K562 (cell line): ENCODE data around the gene UBA7. TPM values are rescaled to one million over a fixed set of nuclear protein-coding genes. Genes with fewer than 3 reads are reported as not detected.
A peak's percentile ranks its signal among the peaks of the same experiment; 100 is the strongest.

ENCODE experiments used
- ATAC-seq: fragments of 200-7000 bp; cut with Tn5 transposase; 3 replicates; pipeline ENCODE4 v1.9.1; 2020; ENCODE audit warnings: moderate library complexity
- BruUV-seq: library from RNA; stranded (reverse); fragments of 400-500 nt; replicated peaks from 2 replicates; lab custom pipeline; 2021; lab: Mats Ljungman, UMichigan
- CTCF ChIA-PET: fragments of 300-600 bp; formaldehyde crosslinking; extraction: SDS; loops from one replicate; lab custom pipeline; 2021; ENCODE audit warnings: low intra/inter-chr PET ratio; lab: Yijun Ruan, JAX
- POLR2A ChIA-PET: fragments of 300-600, 350-650 bp; sonication (Branson Sonifier 250); formaldehyde crosslinking; extraction: SDS; loops from one replicate; lab custom pipeline; 2021; ENCODE audit warnings: antibody characterized with exemption, inconsistent platforms; lab: Yijun Ruan, JAX
- DNase-seq, 4 experiments: peaks; one replicate each; pipeline versions ENCODE4 v3.0.0 to v3.0.0-alpha.2; 2011 to 2018; ENCODE audit warnings: low spot score in 3 of 4, mixed read lengths in 3 of 4; ENCODE audit errors: extremely low read depth in 1 of 4
- FAIRE-seq: peaks from 2 replicates; lab custom pipeline; 2011; peaks lifted over from hg19 to GRCh38; lab: Jason Lieb, UNC
- H2AFZ ChIP-seq: 2 replicates; pipeline ENCODE4 v1.6.0; 2011; ENCODE audit warnings: low read depth, low read length, control low read depth, inconsistent platforms
- H3K27ac ChIP-seq: fragments of 200-600 bp; 3 replicates; pipeline ENCODE4 v1.8.0; 2011; ENCODE audit warnings: low read depth, mild to moderate bottlenecking, control low read depth, inconsistent platforms, low read length, moderate library complexity, mixed read lengths; ENCODE audit errors: extremely low read depth
- H3K27me3 ChIP-seq, 2 experiments: fragments of 300-600 bp in 1 of 2; 2 replicates in 1 of 2; 3 replicates in 1 of 2; pipeline versions ENCODE4 v1.6.0 to v1.8.0; 2011; ENCODE audit warnings: inconsistent platforms in 2 of 2, low read length in 2 of 2, mild to moderate bottlenecking in 1 of 2, mixed read lengths in 1 of 2, moderate library complexity in 1 of 2; ENCODE audit not compliant: control insufficient read depth in 2 of 2, insufficient read depth in 2 of 2
- H3K36me3 ChIP-seq: fragments of 300-600 bp; 3 replicates; pipeline ENCODE4 v1.8.0; 2011; ENCODE audit warnings: mild to moderate bottlenecking, low read length, inconsistent platforms; ENCODE audit not compliant: control insufficient read depth, insufficient read depth
- H3K4me1 ChIP-seq, 2 experiments: fragments of 200-600 bp in 1 of 2; replicated peaks in 1 of 2; 2 replicates in 1 of 2; 3 replicates in 1 of 2; pipeline versions ENCODE4 v1.5.1 to v1.8.0; 2011; ENCODE audit warnings: inconsistent platforms in 2 of 2, low read length in 2 of 2, mild to moderate bottlenecking in 1 of 2, mixed read lengths in 1 of 2, moderate library complexity in 1 of 2; ENCODE audit not compliant: control insufficient read depth in 2 of 2, insufficient read depth in 2 of 2
- H3K4me2 ChIP-seq: 2 replicates; pipeline ENCODE4 v1.6.1; 2011; ENCODE audit warnings: low read length, control low read depth, inconsistent platforms, mixed read lengths; ENCODE audit not compliant: insufficient read depth
- H3K4me3 ChIP-seq: fragments of 200-600 bp; sonication (generic), shearing (Covaris generic); 2 replicates; pipeline ENCODE4 v1.5.1; 2016; ENCODE audit warnings: control low read depth, inconsistent platforms
- H3K79me2 ChIP-seq: fragments of 200-600 bp; 3 replicates; pipeline ENCODE4 v1.8.0; 2011; ENCODE audit warnings: low read length, inconsistent platforms; ENCODE audit not compliant: control insufficient read depth, insufficient read depth
- H3K9ac ChIP-seq, 2 experiments: 2 replicates each; pipeline versions ENCODE4 v1.6.0 to v1.6.1; 2011; ENCODE audit warnings: low read depth in 2 of 2, low read length in 2 of 2, control low read depth in 1 of 2, inconsistent platforms in 1 of 2, mild to moderate bottlenecking in 1 of 2, mixed read lengths in 1 of 2; ENCODE audit not compliant: insufficient read depth in 1 of 2
- H3K9me1 ChIP-seq: one replicate; pipeline ENCODE4 v1.6.0; 2011; ENCODE audit warnings: inconsistent platforms, mild to moderate bottlenecking, low read length, moderate library complexity; ENCODE audit not compliant: control insufficient read depth, insufficient read depth
- H3K9me3 ChIP-seq: replicated peaks from 2 replicates; pipeline ENCODE4 v1.5.1; 2011; ENCODE audit warnings: low read depth, low read length, inconsistent platforms; ENCODE audit not compliant: control insufficient read depth, insufficient read depth
- H4K20me1 ChIP-seq: replicated peaks from 2 replicates; pipeline ENCODE4 v1.6.1; 2011; ENCODE audit warnings: low read length, inconsistent platforms, mixed read lengths; ENCODE audit not compliant: control insufficient read depth, insufficient read depth
- BRF2 ChIP-seq: IDR thresholded peaks from 3 replicates; pipeline ENCODE4 v1.6.1; 2011; ENCODE audit warnings: borderline replicate concordance, mild to moderate bottlenecking; ENCODE audit not compliant: insufficient read length, insufficient read depth
- DMBX1 ChIP-seq: fragments of 250-450 bp; sonication (Bioruptor Pico); IDR thresholded peaks from 2 replicates; pipeline ENCODE4 v1.8.0; 2022; ENCODE audit warnings: inconsistent platforms, mild to moderate bottlenecking, moderate library complexity, borderline replicate concordance
- RFX1 ChIP-seq: fragments of 450-650 bp; IDR thresholded peaks from 2 replicates; pipeline ENCODE4 v1.6.1; 2016; ENCODE audit warnings: mild to moderate bottlenecking, moderate library complexity
- SMARCB1 ChIP-seq: IDR thresholded peaks from 2 replicates; pipeline ENCODE4 v1.6.1; 2011; ENCODE audit warnings: improper control_type of control experiment, low read depth; ENCODE audit not compliant: insufficient read length
- SRSF1 ChIP-seq: fragments of 200-400 bp; formaldehyde crosslinking; IDR thresholded peaks from 2 replicates; pipeline ENCODE4 v1.6.1; 2017; ENCODE audit warnings: mild to moderate bottlenecking, low read depth, low read length, moderate library complexity
- TCF7 ChIP-seq: sonication (generic); IDR thresholded peaks from 2 replicates; pipeline ENCODE4 v1.6.1; 2016; ENCODE audit warnings: antibody characterized with exemption, borderline replicate concordance
- TRIM25 ChIP-seq: fragments of 450-650 bp; IDR thresholded peaks from 2 replicates; pipeline ENCODE4 v1.7.0; 2016; ENCODE audit warnings: borderline replicate concordance
- ZBTB9 ChIP-seq: fragments of 450-650 bp; formaldehyde crosslinking; IDR thresholded peaks from 2 replicates; pipeline ENCODE4 v1.4.0; 2020; ENCODE audit warnings: mild to moderate bottlenecking, moderate library complexity
- ZNF232 ChIP-seq: sonication (generic); formaldehyde crosslinking; IDR thresholded peaks from 2 replicates; pipeline ENCODE4 v1.8.0; 2022; ENCODE audit warnings: mild to moderate bottlenecking, missing genetic modification reagents
- ZNF384 ChIP-seq: IDR thresholded peaks from 2 replicates; pipeline ENCODE4 v1.6.1; 2012; ENCODE audit warnings: low read depth, low read length, improper control_type of control experiment
- WGBS: fragments of 100-300 bp; shearing (Covaris generic); methylation state at CpG from one replicate; pipeline ENCODE4 v1.1.6; 2016; ENCODE audit warnings: low coverage, mixed read lengths; ENCODE audit not compliant: insufficient coverage; ENCODE audit errors: missing lambda C conversion rate; 5-methylcytosine and 5-hydroxymethylcytosine counted together
- in situ Hi-C: fragments of 300-500 bp; cut with MboI; formaldehyde crosslinking; loops from 4 replicates; pipeline ENCODE4 v1.15.0; 2018; ENCODE audit warnings: inconsistent platforms, mixed read lengths
- intact Hi-C: fragments of 100-400 bp; cut with micrococcal nuclease; formaldehyde crosslinking; loops from 2 replicates; pipeline ENCODE4 v1.14.2; 2022
- polyA plus RNA-seq, 8 experiments: library from polyadenylated mRNA; depleted of rRNA in 4 of 8; stranded (reverse) in 5 of 8; unstranded in 3 of 8; fragments of >200 nt; fragmentation: Nextera tagmentation in 2 of 8; fragmentation: Illumina TruSeq in 1 of 8; extraction: Ambion mirVana in 2 of 8; extraction: Trizol in 1 of 8; gene quantifications; 2 replicates each; pipeline versions ENCODE4 v1.2.1 to v1.2.3, GENCODE V29; 2011 to 2014; ENCODE audit warnings: inconsistent platforms in 1 of 8, missing spikeins in 1 of 8
- total RNA-seq, 7 experiments: library from RNA; depleted of rRNA in 6 of 7; stranded (reverse); fragments of >200 nt in 6 of 7; fragmentation: Illumina TruSeq in 2 of 7; extraction: Trizol in 2 of 7; gene quantifications; 2 replicates each; pipeline versions ENCODE4 v1.2.1 to v1.2.3, GENCODE V29; 2011 to 2021; ENCODE audit warnings: low replicate concordance in 1 of 7

UBA7 gene
- total and polyA plus RNA-seq, 9 of the 15 experiments (the other 6 are each of a cell fraction or from before 2014, with no cell fraction given), result 0.17 to 3.3 (median 2.0) TPM

GRCh38 chr3:49792371-49793150 is 21.2 kb downstream of the UBA7 start:
- Histone ChIP-seq H2AFZ (no peak overlapping the region), H4K20me1 (no peaks in the 10 kb centered on the region), H3K4me3 (no peak overlapping the region), H3K9me3 (no peaks in the 10 kb centered on the region), H3K27ac (no peak overlapping the region), H3K27me3 (no peaks in the 10 kb centered on the region), H3K4me1 (peaks cover 3 to 11% of the 10 kb centered on the region in 2 experiments; a peak in 3 of 5 replicates), H3K79me2 (no peaks in the 10 kb centered on the region), H3K36me3 (no peaks in the 10 kb centered on the region), H3K4me2 (no peak overlapping the region), H3K9ac (peak overlapping the region in 1 of 2 experiments; percentile 17; a peak in 1 of 4 replicates), H3K9me1 (no peaks in the 10 kb centered on the region)
- 40% methylated on average over 9 of the region's 10 CpGs for WGBS
- FAIRE-seq (no peak), ATAC-seq (no peak), DNase-seq (no peak)
- in situ Hi-C loops, result no loop called here
- TF ChIP-seq SRSF1 (no peak), ZBTB9 (CRISPR knock-in tag) (no peak), ZNF232 (CRISPR knock-in tag) (no peak), RFX1 (no peak), TCF7 (no peak), DMBX1 (CRISPR knock-in tag) (no peak), ZNF384 (no peak), TRIM25 (no peak), SMARCB1 (no peak), BRF2 (no peak)
- POLR2A ChIA-PET, result interaction anchor here (0.6 kb wide), 1 partner anchor 56 kb away, joined by 3 read pairs; no protein-coding TSS in a partner anchor
- CTCF ChIA-PET, result no interaction called here
- intact Hi-C loops, result no loop called here
- no TSS peak for BruUV-seq
